PC-9 (cell line): ENCODE measurements around the gene PPIL1. TPM values are rescaled to one million over a fixed set of nuclear protein-coding genes. Genes with fewer than 3 reads are reported as not detected.

Experiments used
- BruUV-seq: library from RNA; stranded (reverse); fragments of 400-500 nt; replicated peaks from 2 replicates; lab custom pipeline; 2021; lab: Mats Ljungman, UMichigan
- CTCF ChIA-PET: fragments of 300-600 bp; sonication (Branson Sonifier 250); formaldehyde crosslinking; loops from one replicate; lab custom pipeline; 2022; ENCODE audit warnings: antibody characterized with exemption; lab: Charles Lee
- POLR2A ChIA-PET: fragments of 300-600 bp; sonication (Branson Sonifier 250); formaldehyde crosslinking; loops from one replicate; lab custom pipeline; 2022; ENCODE audit warnings: antibody characterized with exemption; ENCODE audit not compliant: unreplicated experiment; lab: Charles Lee
- DNase-seq, 2 experiments: peaks; one replicate each; pipeline versions ENCODE4 v3.0.0 to v3.0.0-alpha.2; 2015 to 2022; ENCODE audit warnings: mixed read lengths in 1 of 2
- H2AFZ ChIP-seq: fragments of 200-600 bp; sonication (generic); 2 replicates; pipeline ENCODE4 v1.8.1; 2017; ENCODE audit warnings: antibody characterized with exemption
- H3F3A ChIP-seq: fragments of 200-600 bp; sonication (generic); 2 replicates; pipeline ENCODE4 v1.8.1; 2017; ENCODE audit warnings: antibody characterized with exemption, mild to moderate bottlenecking, low read depth; ENCODE audit not compliant: insufficient read depth
- H3K27ac ChIP-seq: fragments of 200-600 bp; sonication (generic); 2 replicates; pipeline ENCODE4 v1.6.1; 2016; ENCODE audit warnings: mixed run types
- H3K27me3 ChIP-seq: fragments of 200-600 bp; sonication (generic); 2 replicates; pipeline ENCODE4 v1.6.1; 2016; ENCODE audit warnings: low read depth, mixed run types; ENCODE audit not compliant: insufficient read depth
- H3K36me3 ChIP-seq: fragments of 200-600 bp; sonication (generic); 2 replicates; pipeline ENCODE4 v1.6.1; 2016; ENCODE audit warnings: low read depth, mixed run types
- H3K4me1 ChIP-seq: fragments of 200-600 bp; sonication (generic); replicated peaks from 2 replicates; pipeline ENCODE4 v1.6.1; 2016; ENCODE audit warnings: mixed run types; ENCODE audit not compliant: insufficient read depth
- H3K4me2 ChIP-seq: fragments of 200-600 bp; sonication (generic); 2 replicates; pipeline ENCODE4 v1.6.1; 2017; ENCODE audit warnings: mixed run types
- H3K4me3 ChIP-seq: fragments of 200-600 bp; sonication (generic); 2 replicates; pipeline ENCODE4 v1.6.1; 2016; ENCODE audit warnings: mixed run types
- H3K79me2 ChIP-seq: fragments of 200-600 bp; sonication (generic); 2 replicates; pipeline ENCODE4 v1.6.1; 2017; ENCODE audit warnings: low read depth, mixed run types
- H3K9me2 ChIP-seq: fragments of 200-600 bp; sonication (generic); 2 replicates; pipeline ENCODE4 v1.8.1; 2017; ENCODE audit warnings: mild to moderate bottlenecking; ENCODE audit not compliant: insufficient read depth
- H3K9me3 ChIP-seq: fragments of 200-600 bp; sonication (generic); 2 replicates; pipeline ENCODE4 v1.8.1; 2016; ENCODE audit warnings: low read depth; ENCODE audit not compliant: insufficient read depth
- H4K20me1 ChIP-seq: fragments of 200-600 bp; sonication (generic); 2 replicates; pipeline ENCODE4 v1.8.1; 2017; ENCODE audit not compliant: insufficient read depth
- CTCF ChIP-seq: fragments of 200-600 bp; sonication (generic); conservative IDR thresholded peaks from 2 replicates; pipeline ENCODE4 v1.6.1; 2017; ENCODE audit warnings: mixed run types, antibody characterized with exemption, mild to moderate bottlenecking, moderate library complexity
- EZH2 ChIP-seq: fragments of 200-600 bp; sonication (generic); IDR thresholded peaks from 2 replicates; pipeline ENCODE4 v1.8.0; 2017; ENCODE audit warnings: antibody characterized with exemption, low read depth
- intact Hi-C: fragments of 100-400 bp; cut with micrococcal nuclease; formaldehyde crosslinking; loops from one replicate; pipeline ENCODE4 v1.10.0; 2022; ENCODE audit not compliant: unreplicated experiment
- total RNA-seq: library from RNA; stranded (reverse); gene quantifications from 2 replicates; pipeline ENCODE4 v1.2.3, GENCODE V29; 2021

Gene PPIL1
- total RNA-seq, 1 experiment from 2014 or later, result 28.4 TPM

DNA sequence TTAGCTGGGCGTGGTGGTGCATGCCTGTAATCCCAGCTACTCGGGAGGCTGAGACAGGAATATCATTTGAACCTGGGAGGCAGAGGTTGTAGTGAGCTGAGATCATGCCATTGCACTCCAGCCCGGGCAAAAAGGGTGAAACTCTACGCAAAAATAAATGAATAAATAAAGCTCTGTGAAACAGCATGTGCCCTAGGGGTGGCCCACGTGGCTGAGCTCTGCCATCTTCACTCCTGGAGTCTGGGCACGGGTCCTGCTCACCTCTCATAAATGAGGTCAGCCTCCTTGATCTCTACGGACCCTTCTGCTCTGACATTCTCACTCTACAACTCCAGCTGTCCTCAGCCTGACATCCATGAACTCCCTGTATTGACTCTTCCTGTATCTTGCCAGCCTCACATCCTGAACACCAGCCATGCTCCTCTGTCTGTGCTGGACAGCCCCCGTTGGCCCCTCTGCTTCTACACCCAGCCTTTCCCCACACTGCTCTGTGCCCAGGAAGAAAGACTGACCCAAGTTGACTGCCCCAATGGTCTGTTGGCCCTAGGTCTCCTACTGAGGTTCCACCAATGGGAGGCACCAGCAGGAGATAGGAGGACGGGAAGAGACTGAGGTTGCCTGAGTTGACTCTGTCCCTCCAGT, 57.3 kb downstream of the PPIL1 start:
- CTCF ChIA-PET, result no interaction called here
- DNase-seq, result no peak

DNA sequence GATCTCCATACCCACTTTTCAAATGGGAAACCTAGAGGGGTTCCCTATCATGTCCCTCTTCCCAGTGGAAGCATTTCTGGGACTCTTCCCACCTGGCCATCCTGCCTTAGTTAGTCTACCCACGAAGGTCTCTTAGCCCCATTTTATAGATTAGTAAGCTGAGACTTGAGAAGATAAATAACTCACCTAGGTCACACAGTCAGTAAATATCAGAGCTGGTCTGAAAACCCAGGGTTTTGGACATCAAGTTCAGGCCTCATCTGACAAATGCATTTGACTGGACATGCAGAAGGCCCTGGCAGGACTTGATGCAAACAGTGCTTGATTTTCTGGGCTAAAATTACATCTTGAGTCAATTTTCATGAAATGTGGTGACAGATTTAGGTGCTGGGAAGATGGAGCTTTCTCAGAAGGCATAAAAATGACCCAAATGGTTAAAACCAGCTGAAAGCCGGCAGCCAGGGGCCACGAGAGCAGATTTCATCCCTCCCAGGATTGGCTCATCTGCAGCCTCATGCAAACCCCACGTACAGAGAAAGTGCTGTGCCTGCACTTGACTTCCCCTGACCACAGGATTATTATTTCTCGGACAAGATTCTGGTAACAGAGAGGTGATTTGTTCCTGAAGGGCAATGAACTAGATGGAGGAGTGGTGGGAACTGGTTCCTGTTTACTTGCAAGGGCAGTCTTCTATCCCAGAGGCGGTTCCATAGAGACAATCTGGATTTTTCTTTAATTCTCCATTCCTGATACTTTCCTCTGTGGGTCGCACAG, 58.5 kb downstream of the PPIL1 start:
- Histone ChIP-seq H3K79me2 (no peaks in the 10 kb centered on the region), H3K9me2 (no peaks in the 10 kb centered on the region), H3K4me1 (0 out of 2 replicates have a peak, but pooled peaks cover 7% of the 10 kb centered on the region), H3K4me3 (no peak overlapping the region), H3K27me3 (no peaks in the 10 kb centered on the region), H3F3A (0 out of 2 replicates have a peak, but pooled peaks cover 7% of the 10 kb centered on the region), H3K4me2 (no peak overlapping the region), H3K27ac (no peak overlapping the region), H2AFZ (no peak overlapping the region), H3K36me3 (no peaks in the 10 kb centered on the region), H4K20me1 (no peaks in the 10 kb centered on the region), H3K9me3 (no peaks in the 10 kb centered on the region)
- DNase-seq, result no peak
- POLR2A ChIA-PET, result no interaction called here
- BruUV-seq, result no TSS peak
- intact Hi-C loops, result no loop called here
- TF ChIP-seq EZH2 (no peak), CTCF (no peak)
- CTCF ChIA-PET, result no interaction called here

More for the DNA sequence above, 57.3 kb downstream of the PPIL1 start:
- H3K79me2 ChIP-seq, result no peaks in the 10 kb centered on the region
- H3F3A ChIP-seq, result 0 out of 2 replicates have a peak, but pooled peaks cover 7% of the 10 kb centered on the region
- H3K4me1 ChIP-seq, result 0 out of 2 replicates have a peak, but pooled peaks cover 7% of the 10 kb centered on the region
- no peak overlapping the region for H3K4me2 ChIP-seq
- no peaks in the 10 kb centered on the region for H4K20me1 ChIP-seq
- no peaks in the 10 kb centered on the region for H3K9me2 ChIP-seq
- H3K4me3 ChIP-seq, result no peak overlapping the region
- no peak overlapping the region for H2AFZ ChIP-seq
- intact Hi-C loops, result no loop called here
- no peaks in the 10 kb centered on the region for H3K9me3 ChIP-seq
- TF ChIP-seq CTCF (no peak), EZH2 (no peak)
- no peak overlapping the region for H3K27ac ChIP-seq
- no peaks in the 10 kb centered on the region for H3K36me3 ChIP-seq
- BruUV-seq, result no TSS peak
- POLR2A ChIA-PET, result no interaction called here
- H3K27me3 ChIP-seq, result no peaks in the 10 kb centered on the region

- H3K36me3 ChIP-seq, result no peaks in the 10 kb centered on the region
- intact Hi-C loops, result no loop called here
- no peaks in the 10 kb centered on the region for H3K9me2 ChIP-seq
- H3K27ac ChIP-seq, result no peak overlapping the region
- no peaks in the 10 kb centered on the region for H4K20me1 ChIP-seq
- no peaks in the 10 kb centered on the region for H3K27me3 ChIP-seq
- H3K4me2 ChIP-seq, result no peak overlapping the region
- no TSS peak for BruUV-seq
- H3F3A ChIP-seq, result no peaks in the 10 kb centered on the region
- no peak overlapping the region for H2AFZ ChIP-seq
- H3K79me2 ChIP-seq, result no peaks in the 10 kb centered on the region
- DNase-seq, result no peak
- POLR2A ChIA-PET, result no interaction called here
- TF ChIP-seq CTCF, result no peak
- no peak for TF ChIP-seq EZH2
- H3K4me1 ChIP-seq, result no peaks in the 10 kb centered on the region
- no peaks in the 10 kb centered on the region for H3K9me3 ChIP-seq
- no peak overlapping the region for H3K4me3 ChIP-seq
- CTCF ChIA-PET, result no interaction called here
Observed at GRCh38 chr6:36814249-36814648, 60.4 kb downstream of the PPIL1 start.
